Osteocyte (in vitro differentiated cells): ENCODE data around the gene GMDS. TPM values are rescaled to one million over a fixed set of nuclear protein-coding genes. Genes with fewer than 3 reads are reported as not detected.
A peak's percentile ranks its signal among the peaks of the same experiment; 100 is the strongest.

Experiments used
- DNase-seq: peaks from one replicate; pipeline ENCODE4 v3.0.0; 2021; ENCODE audit warnings: mixed read lengths; ENCODE audit not compliant: unreplicated experiment; ENCODE audit errors: extremely low spot score
- H3K27ac Mint-ChIP-seq: one replicate; pipeline ENCODE4 v1.8.0; 2021; ENCODE audit warnings: mild to moderate bottlenecking, mixed read lengths; ENCODE audit not compliant: unreplicated experiment
- H3K27me3 Mint-ChIP-seq: one replicate; pipeline ENCODE4 v1.8.0; 2021; ENCODE audit warnings: mixed read lengths; ENCODE audit not compliant: unreplicated experiment
- H3K36me3 Mint-ChIP-seq: one replicate; pipeline ENCODE4 v1.8.0; 2021; ENCODE audit warnings: mixed read lengths; ENCODE audit not compliant: unreplicated experiment
- H3K4me1 Mint-ChIP-seq: one replicate; pipeline ENCODE4 v1.8.0; 2021; ENCODE audit warnings: mixed read lengths; ENCODE audit not compliant: unreplicated experiment
- H3K4me3 Mint-ChIP-seq: one replicate; pipeline ENCODE4 v1.8.0; 2021; ENCODE audit warnings: mild to moderate bottlenecking, moderate library complexity, mixed read lengths; ENCODE audit not compliant: unreplicated experiment
- H3K9me3 Mint-ChIP-seq: one replicate; pipeline ENCODE4 v1.8.0; 2021; ENCODE audit warnings: mixed read lengths; ENCODE audit not compliant: unreplicated experiment
- total RNA-seq: library from RNA; stranded (reverse); gene quantifications from 2 replicates; pipeline ENCODE4 v1.2.1, GENCODE V29; 2021
- TF ChIP-seq, protein P1 (sequence below): fragments of 200-600 bp; sonication (generic); IDR thresholded peaks from 2 replicates; pipeline ENCODE4 v1.5.0; 2021; ENCODE audit warnings: antibody characterized with exemption, mild to moderate bottlenecking, moderate library complexity

The GMDS gene
- total RNA-seq, 1 donor from 2014 or later: 30.7 TPM

DNA sequence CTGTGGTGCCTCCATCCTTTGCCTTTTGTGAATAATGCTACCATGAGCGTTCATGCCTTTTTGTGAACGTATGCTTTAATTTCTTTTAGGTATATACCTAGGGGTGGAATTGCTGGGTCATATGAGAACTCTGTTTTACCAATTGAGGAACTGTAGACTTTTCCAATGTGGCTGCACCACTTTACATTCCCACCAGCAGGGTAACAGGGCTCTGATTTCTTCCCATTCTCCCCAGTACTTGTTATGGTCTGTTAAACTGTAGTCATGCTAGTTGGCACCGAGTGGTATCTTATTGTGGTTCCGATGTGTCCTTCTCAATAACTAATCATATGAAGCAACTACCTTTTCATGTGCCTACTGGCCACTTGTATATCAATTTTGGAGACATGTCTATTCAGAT lies 312.1 kb downstream of the GMDS start:
- Mint-ChIP-seq H3K27me3 (no peaks in the 10 kb centered on the region), H3K4me1 (peaks cover 28% of the 10 kb centered on the region), H3K27ac (no peak overlapping the region), H3K4me3 (no peak overlapping the region), H3K36me3 (peaks cover 5% of the 10 kb centered on the region), H3K9me3 (peaks cover 5% of the 10 kb centered on the region)
- TF ChIP-seq, protein P1, sequence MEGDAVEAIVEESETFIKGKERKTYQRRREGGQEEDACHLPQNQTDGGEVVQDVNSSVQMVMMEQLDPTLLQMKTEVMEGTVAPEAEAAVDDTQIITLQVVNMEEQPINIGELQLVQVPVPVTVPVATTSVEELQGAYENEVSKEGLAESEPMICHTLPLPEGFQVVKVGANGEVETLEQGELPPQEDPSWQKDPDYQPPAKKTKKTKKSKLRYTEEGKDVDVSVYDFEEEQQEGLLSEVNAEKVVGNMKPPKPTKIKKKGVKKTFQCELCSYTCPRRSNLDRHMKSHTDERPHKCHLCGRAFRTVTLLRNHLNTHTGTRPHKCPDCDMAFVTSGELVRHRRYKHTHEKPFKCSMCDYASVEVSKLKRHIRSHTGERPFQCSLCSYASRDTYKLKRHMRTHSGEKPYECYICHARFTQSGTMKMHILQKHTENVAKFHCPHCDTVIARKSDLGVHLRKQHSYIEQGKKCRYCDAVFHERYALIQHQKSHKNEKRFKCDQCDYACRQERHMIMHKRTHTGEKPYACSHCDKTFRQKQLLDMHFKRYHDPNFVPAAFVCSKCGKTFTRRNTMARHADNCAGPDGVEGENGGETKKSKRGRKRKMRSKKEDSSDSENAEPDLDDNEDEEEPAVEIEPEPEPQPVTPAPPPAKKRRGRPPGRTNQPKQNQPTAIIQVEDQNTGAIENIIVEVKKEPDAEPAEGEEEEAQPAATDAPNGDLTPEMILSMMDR: no peak
- DNase-seq: no peak

DNA sequence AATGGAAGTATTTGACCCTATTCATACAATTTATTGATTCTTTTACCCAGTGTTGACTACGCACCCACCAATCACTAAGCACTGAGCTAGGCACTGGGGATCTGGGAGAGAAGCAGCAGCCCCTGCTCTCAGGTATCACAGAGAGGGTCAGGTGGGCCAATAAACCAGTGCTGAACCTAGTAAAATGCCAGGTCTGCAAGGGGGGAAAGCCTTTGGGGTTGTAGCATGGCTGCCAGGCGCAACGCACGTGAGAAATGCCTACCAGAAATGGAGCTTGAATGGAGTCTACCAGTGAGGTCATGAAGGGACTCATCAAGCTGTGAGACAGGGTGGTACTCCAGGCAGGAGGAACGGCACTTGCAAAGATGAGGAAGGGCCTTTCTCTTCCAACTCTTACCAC lies 313.6 kb downstream of the GMDS start:
- peaks cover 7% of the 10 kb centered on the region for H3K36me3 Mint-ChIP-seq
- H3K27ac Mint-ChIP-seq: no peak overlapping the region
- no peak overlapping the region for H3K4me3 Mint-ChIP-seq
- peaks cover 28% of the 10 kb centered on the region for H3K4me1 Mint-ChIP-seq
- DNase-seq: no peak
- H3K9me3 Mint-ChIP-seq: peaks cover 5% of the 10 kb centered on the region
- TF ChIP-seq, protein P1: no peak
- no peaks in the 10 kb centered on the region for H3K27me3 Mint-ChIP-seq

- TF ChIP-seq, protein P1: no peak
- H3K36me3 Mint-ChIP-seq: peaks cover 10% of the 10 kb centered on the region
- H3K4me1 Mint-ChIP-seq: peaks cover 28% of the 10 kb centered on the region
- DNase-seq: no peak
- H3K9me3 Mint-ChIP-seq: peaks cover 5% of the 10 kb centered on the region
- H3K27ac Mint-ChIP-seq: peak overlapping the region; percentile 83
- peak overlapping the region; percentile 10 for H3K4me3 Mint-ChIP-seq
- no peaks in the 10 kb centered on the region for H3K27me3 Mint-ChIP-seq
These were observed 315.0 kb downstream of the GMDS start for GRCh38 chr6:1930356-1930755.

GRCh38 chr6:1929931-1930330 lies 315.5 kb downstream of the GMDS start:
- Mint-ChIP-seq H3K4me3 (peak overlapping the region; percentile 8), H3K9me3 (peaks cover 5% of the 10 kb centered on the region), H3K27me3 (no peaks in the 10 kb centered on the region), H3K4me1 (peaks cover 28% of the 10 kb centered on the region), H3K36me3 (peaks cover 10% of the 10 kb centered on the region), H3K27ac (peak overlapping the region; percentile 83)
- TF ChIP-seq, protein P1: no peak
- no peak for DNase-seq

GRCh38 chr6:1925743-1926430 lies 319.5 kb downstream of the GMDS start:
- TF ChIP-seq, protein P1: no peak
- peaks cover 24% of the 10 kb centered on the region for H3K4me1 Mint-ChIP-seq
- no peaks in the 10 kb centered on the region for H3K9me3 Mint-ChIP-seq
- no peak for DNase-seq
- H3K27me3 Mint-ChIP-seq: no peaks in the 10 kb centered on the region
- peaks cover 8% of the 10 kb centered on the region for H3K36me3 Mint-ChIP-seq
- no peak overlapping the region for H3K27ac Mint-ChIP-seq
- H3K4me3 Mint-ChIP-seq: no peak overlapping the region
